SJSA1 (cell line): ENCODE results near the gene PRMT7. TPM values are rescaled to one million over a fixed set of nuclear protein-coding genes. Genes with fewer than 3 reads are reported as not detected.

Experiments
- DNase-seq, 2 experiments: peaks; one replicate each; pipeline ENCODE4 v3.0.0-alpha.2; 2015 to 2020; ENCODE audit warnings: low spot score in 2 of 2, low read depth in 1 of 2
- H3K27ac ChIP-seq: fragments of 250-450 bp; sonication (Bioruptor Pico); 2 replicates; pipeline ENCODE4 v1.5.1; 2020; ENCODE audit warnings: mild to moderate bottlenecking, moderate library complexity
- H3K27me3 ChIP-seq: fragments of 250-450 bp; sonication (Bioruptor Pico); replicated peaks from 2 replicates; pipeline ENCODE4 v1.5.1; 2020; ENCODE audit warnings: mild to moderate bottlenecking, moderate library complexity
- H3K36me3 ChIP-seq: fragments of 250-450 bp; sonication (Bioruptor Pico); 2 replicates; pipeline ENCODE4 v1.5.1; 2020; ENCODE audit warnings: mild to moderate bottlenecking
- H3K4me1 ChIP-seq: fragments of 250-450 bp; sonication (Bioruptor Pico); replicated peaks from 2 replicates; pipeline ENCODE4 v1.6.1; 2021; ENCODE audit warnings: mild to moderate bottlenecking
- H3K4me3 ChIP-seq: fragments of 250-450 bp; sonication (Bioruptor Pico); 2 replicates; pipeline ENCODE4 v1.5.1; 2020; ENCODE audit warnings: mild to moderate bottlenecking
- H3K9me3 ChIP-seq: fragments of 250-450 bp; sonication (Bioruptor Pico); replicated peaks from 2 replicates; pipeline ENCODE4 v1.5.1; 2020; ENCODE audit warnings: mild to moderate bottlenecking
- total RNA-seq: library from RNA; depleted of rRNA; stranded (reverse); fragments of >200 nt; shearing (Covaris generic); gene quantifications from 2 replicates; pipeline ENCODE4 v1.2.3, GENCODE V29; 2014

Gene PRMT7
- total RNA-seq, 1 experiment from 2014 or later = 58.8 TPM

GRCh38 chr16:68371276-68371651 is 60.4 kb downstream of the PRMT7 start:
- H3K9me3 ChIP-seq = no peaks in the 10 kb centered on the region
- no peaks in the 10 kb centered on the region for H3K4me1 ChIP-seq
- H3K27me3 ChIP-seq = no peaks in the 10 kb centered on the region
- no peak overlapping the region for H3K27ac ChIP-seq
- H3K4me3 ChIP-seq = no peak overlapping the region
- no peak for DNase-seq
- H3K36me3 ChIP-seq = no peaks in the 10 kb centered on the region

- DNase-seq = no peak
- H3K27me3 ChIP-seq = no peaks in the 10 kb centered on the region
- H3K9me3 ChIP-seq = no peaks in the 10 kb centered on the region
- H3K4me3 ChIP-seq = no peak overlapping the region
- H3K4me1 ChIP-seq = no peaks in the 10 kb centered on the region
- no peaks in the 10 kb centered on the region for H3K36me3 ChIP-seq
- no peak overlapping the region for H3K27ac ChIP-seq
Observed at GRCh38 chr16:68371706-68372380, 61.0 kb downstream of the PRMT7 start.

GRCh38 chr16:68372381-68372720 is 61.5 kb downstream of the PRMT7 start:
- Histone ChIP-seq H3K36me3 (no peaks in the 10 kb centered on the region), H3K4me1 (no peaks in the 10 kb centered on the region), H3K27ac (no peak overlapping the region), H3K4me3 (no peak overlapping the region), H3K27me3 (no peaks in the 10 kb centered on the region), H3K9me3 (no peaks in the 10 kb centered on the region)
- DNase-seq = no peak

GRCh38 chr16:68372806-68373205 is 62.0 kb downstream of the PRMT7 start:
- Histone ChIP-seq H3K27me3 (no peaks in the 10 kb centered on the region), H3K4me1 (no peaks in the 10 kb centered on the region), H3K4me3 (no peak overlapping the region), H3K9me3 (no peaks in the 10 kb centered on the region), H3K27ac (no peak overlapping the region), H3K36me3 (no peaks in the 10 kb centered on the region)
- DNase-seq = no peak

GRCh38 chr16:68373528-68374245 is 62.9 kb downstream of the PRMT7 start:
- H3K9me3 ChIP-seq = no peaks in the 10 kb centered on the region
- DNase-seq = no peak
- no peaks in the 10 kb centered on the region for H3K27me3 ChIP-seq
- no peak overlapping the region for H3K4me3 ChIP-seq
- no peak overlapping the region for H3K27ac ChIP-seq
- H3K4me1 ChIP-seq = no peaks in the 10 kb centered on the region
- no peaks in the 10 kb centered on the region for H3K36me3 ChIP-seq

GRCh38 chr16:68374246-68374805 is 63.5 kb downstream of the PRMT7 start:
- no peaks in the 10 kb centered on the region for H3K4me1 ChIP-seq
- no peak for DNase-seq
- H3K27ac ChIP-seq = no peak overlapping the region
- H3K27me3 ChIP-seq = no peaks in the 10 kb centered on the region
- no peaks in the 10 kb centered on the region for H3K9me3 ChIP-seq
- no peaks in the 10 kb centered on the region for H3K36me3 ChIP-seq
- no peak overlapping the region for H3K4me3 ChIP-seq

- no peaks in the 10 kb centered on the region for H3K27me3 ChIP-seq
- no peaks in the 10 kb centered on the region for H3K36me3 ChIP-seq
- no peak for DNase-seq
- no peak overlapping the region for H3K27ac ChIP-seq
- H3K4me1 ChIP-seq = no peaks in the 10 kb centered on the region
- no peak overlapping the region for H3K4me3 ChIP-seq
- H3K9me3 ChIP-seq = no peaks in the 10 kb centered on the region
Observed at GRCh38 chr16:68374961-68375660, 64.3 kb downstream of the PRMT7 start.

- H3K27me3 ChIP-seq = no peaks in the 10 kb centered on the region
- no peaks in the 10 kb centered on the region for H3K36me3 ChIP-seq
- H3K9me3 ChIP-seq = no peaks in the 10 kb centered on the region
- H3K4me1 ChIP-seq = no peaks in the 10 kb centered on the region
- H3K4me3 ChIP-seq = no peak overlapping the region
- no peak for DNase-seq
- no peak overlapping the region for H3K27ac ChIP-seq
Observed at GRCh38 chr16:68375801-68376536, 65.2 kb downstream of the PRMT7 start.

- H3K27ac ChIP-seq = no peak overlapping the region
- H3K4me1 ChIP-seq = no peaks in the 10 kb centered on the region
- no peaks in the 10 kb centered on the region for H3K9me3 ChIP-seq
- H3K27me3 ChIP-seq = no peaks in the 10 kb centered on the region
- no peak overlapping the region for H3K4me3 ChIP-seq
- DNase-seq = no peak
- H3K36me3 ChIP-seq = no peaks in the 10 kb centered on the region
Observed at GRCh38 chr16:68376590-68376989, 65.8 kb downstream of the PRMT7 start.

- Histone ChIP-seq H3K36me3 (no peaks in the 10 kb centered on the region), H3K4me3 (no peak overlapping the region), H3K27ac (no peak overlapping the region), H3K4me1 (no peaks in the 10 kb centered on the region), H3K9me3 (no peaks in the 10 kb centered on the region), H3K27me3 (no peaks in the 10 kb centered on the region)
- no peak for DNase-seq
Observed at GRCh38 chr16:68377221-68377620, 66.4 kb downstream of the PRMT7 start.

GRCh38 chr16:68377667-68378393 is 67.0 kb downstream of the PRMT7 start:
- H3K27ac ChIP-seq = no peak overlapping the region
- no peaks in the 10 kb centered on the region for H3K36me3 ChIP-seq
- H3K4me1 ChIP-seq = no peaks in the 10 kb centered on the region
- H3K9me3 ChIP-seq = no peaks in the 10 kb centered on the region
- H3K4me3 ChIP-seq = no peak overlapping the region
- H3K27me3 ChIP-seq = no peaks in the 10 kb centered on the region
- DNase-seq = no peak

GRCh38 chr16:68378436-68379415 is 67.9 kb downstream of the PRMT7 start:
- Histone ChIP-seq H3K4me3 (no peak overlapping the region), H3K9me3 (no peaks in the 10 kb centered on the region), H3K27ac (no peak overlapping the region), H3K36me3 (no peaks in the 10 kb centered on the region), H3K4me1 (no peaks in the 10 kb centered on the region), H3K27me3 (no peaks in the 10 kb centered on the region)
- no peak for DNase-seq
